CD4-positive, alpha-beta T cell treated with Interleukin-17A for 4 hours (primary cell): ENCODE data around the gene DOCK8.

Experiments
- DNase-seq: peaks from one replicate; pipeline ENCODE4 v3.0.0-alpha.2; 2020; ENCODE audit warnings: mixed read lengths

The DOCK8 gene

DNA sequence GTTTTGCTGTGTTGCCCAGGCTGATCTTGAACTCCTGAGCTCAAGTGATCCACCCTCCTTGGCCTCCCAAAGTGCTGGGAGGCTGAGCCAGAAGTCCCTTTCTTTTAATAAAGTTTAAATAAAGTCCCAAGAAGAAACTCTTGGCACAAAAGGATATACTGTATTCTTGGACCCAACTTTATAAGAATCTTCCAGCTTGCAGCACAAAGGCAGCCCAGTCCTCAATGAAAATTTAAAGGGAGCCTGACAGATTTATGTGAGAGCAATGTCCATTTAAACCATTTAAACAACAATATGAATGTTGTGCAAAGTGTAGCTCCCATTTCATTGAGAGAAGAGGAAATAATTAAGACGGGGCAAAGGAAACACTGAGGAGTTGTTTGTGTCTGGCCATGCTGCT is 217.0 kb downstream of the DOCK8 start:
- DNase-seq = no peak

DNA sequence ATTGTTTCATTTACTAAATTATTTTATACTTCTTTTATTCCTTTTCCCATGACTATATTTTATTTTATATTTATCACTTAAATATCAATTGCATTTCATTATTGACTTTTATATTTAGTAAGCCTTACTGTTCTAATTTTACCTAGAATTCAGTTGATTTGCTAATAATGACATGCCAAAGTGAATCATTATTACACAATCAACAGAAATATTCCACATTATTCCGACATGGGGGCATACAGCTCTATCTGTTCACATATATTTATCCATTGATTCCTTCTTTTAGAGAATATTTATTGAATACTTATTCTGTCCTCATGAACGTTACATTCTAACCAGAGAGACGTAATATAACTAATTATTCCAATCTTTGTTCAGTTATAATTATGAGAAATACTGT is 221.8 kb downstream of the DOCK8 start:
- no peak for DNase-seq

DNA sequence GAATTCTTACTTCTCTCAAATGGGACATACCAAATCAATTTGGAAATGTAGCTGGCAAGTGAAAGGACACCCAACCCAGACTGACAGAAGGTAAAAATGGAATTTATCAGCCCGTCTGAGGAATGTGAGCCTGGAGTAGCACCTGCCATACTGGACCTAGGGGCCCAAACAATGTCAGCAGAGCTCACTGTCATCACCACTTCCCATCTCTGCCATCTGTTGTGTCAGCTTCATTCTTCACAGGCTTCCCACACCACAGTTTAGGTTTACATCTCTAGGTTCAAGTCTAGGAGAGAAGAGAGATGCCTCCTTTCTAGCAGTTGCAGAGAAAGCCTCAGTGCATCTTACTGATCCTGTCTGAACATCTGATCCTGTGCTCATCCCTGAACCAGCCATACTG is 222.4 kb downstream of the DOCK8 start:
- no peak for DNase-seq

DNA sequence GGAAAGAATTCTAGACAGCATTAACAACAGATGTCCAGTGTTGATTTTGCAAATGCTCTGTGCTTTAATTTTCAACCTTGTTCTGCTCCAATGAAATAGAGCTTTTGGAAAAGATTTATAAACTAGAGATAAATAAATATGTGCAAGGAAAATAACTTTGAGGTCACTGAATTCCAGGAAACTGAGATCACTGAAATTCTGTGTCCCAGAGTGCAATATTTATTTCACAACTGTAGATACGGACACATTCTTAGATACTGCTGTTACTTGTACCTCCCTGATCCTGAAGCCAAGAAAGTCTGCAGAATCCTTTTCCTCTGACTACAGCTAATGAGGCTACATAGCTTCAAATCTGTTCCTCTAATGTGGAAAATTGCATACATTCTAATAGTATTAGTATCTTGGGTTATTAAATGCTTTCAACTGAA is 222.9 kb downstream of the DOCK8 start:
- no peak for DNase-seq

DNA sequence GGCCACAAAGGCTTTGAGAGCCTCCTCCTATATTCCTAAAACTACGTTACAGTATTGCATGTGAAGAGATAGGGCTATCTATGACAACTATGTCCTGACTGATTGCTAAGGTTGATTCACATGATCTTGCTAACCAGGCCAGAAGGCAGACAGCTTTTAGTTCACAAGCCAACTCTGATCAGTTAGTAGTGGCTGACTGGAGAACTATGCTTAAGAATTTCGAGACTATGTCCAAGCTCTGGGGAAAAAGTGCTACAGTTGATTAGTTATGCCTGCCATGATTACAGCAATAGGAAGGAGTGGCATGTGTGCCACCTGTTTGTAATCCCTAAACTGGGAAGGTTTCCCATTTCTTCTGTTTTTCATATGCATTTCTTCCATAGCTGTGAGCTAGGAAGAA is 223.4 kb downstream of the DOCK8 start:
- no peak for DNase-seq

DNA sequence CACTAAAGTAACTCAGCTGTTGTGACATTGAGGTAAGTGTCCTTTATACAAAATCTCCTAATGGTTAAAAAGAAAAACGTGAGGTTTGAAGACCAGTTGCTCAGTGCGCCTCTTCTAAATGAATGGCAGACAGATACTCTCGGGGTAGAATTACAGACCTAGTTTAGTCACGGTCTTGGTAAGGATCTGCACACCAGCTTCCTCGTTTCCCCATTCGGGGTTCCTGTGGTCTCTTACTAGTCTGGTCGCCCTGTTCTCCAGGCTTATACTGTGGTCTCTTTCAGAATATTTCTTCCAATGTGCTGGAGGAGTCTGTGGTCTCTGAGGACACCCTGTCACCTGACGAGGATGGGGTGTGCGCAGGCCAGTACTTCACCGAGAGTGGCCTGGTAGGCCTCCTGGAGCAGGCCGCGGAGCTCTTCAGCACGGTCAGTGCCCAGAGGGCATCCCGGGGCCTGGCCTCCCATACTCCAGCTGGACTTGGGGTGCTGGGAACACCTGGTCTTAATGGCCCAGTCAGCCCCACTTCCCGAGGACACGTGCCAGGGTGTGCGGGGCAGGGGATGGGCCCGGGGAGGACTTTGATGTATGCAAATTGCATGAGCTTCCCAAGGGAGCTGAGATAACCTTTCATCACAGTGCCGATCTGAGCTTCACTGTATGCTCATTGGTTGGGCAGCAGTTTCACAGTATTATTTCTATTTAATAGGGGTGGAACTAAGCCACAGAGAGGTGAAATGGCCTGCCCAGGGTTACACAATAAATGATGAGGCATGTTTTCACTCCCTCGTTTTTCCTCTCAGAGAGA is 224.5 kb downstream of the DOCK8 start:
- DNase-seq = no peak

DNA sequence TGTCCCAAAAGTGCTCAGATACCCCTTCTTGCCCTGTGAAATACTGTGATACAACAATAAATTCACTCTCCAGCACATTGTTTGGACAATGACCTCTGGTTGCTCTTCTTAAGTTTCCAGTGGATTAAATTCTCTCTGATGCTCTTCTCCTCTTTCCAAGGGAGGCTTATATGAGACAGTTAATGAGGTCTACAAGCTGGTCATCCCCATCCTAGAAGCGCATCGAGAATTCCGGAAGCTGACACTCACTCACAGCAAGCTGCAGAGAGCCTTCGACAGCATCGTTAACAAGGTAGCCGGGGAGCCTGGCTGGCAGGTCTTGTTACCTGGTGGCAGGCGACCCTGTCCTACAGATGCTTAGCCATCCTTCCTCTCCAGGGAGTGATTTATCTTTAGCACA is 226.5 kb downstream of the DOCK8 start:
- no peak for DNase-seq

DNA sequence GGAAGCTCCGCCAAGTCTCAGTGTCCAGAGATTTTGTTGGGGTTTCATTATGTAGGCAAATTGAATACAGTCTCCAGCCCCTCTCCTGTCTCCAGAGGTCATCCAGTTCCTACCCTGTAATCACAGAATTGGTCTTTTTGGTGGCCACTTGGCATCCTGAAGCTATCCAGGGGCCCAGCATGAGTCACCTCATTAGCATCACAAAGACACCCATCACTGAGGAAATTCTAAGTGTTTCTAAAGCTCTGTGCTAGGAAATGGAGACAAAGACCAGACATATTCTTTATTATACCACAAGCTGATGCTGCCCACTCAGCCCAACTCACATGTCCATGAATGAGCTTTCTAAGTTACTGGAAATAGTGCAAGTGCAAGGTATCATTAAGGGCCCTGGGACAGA is 229.9 kb downstream of the DOCK8 start:
- DNase-seq = no peak

DNA sequence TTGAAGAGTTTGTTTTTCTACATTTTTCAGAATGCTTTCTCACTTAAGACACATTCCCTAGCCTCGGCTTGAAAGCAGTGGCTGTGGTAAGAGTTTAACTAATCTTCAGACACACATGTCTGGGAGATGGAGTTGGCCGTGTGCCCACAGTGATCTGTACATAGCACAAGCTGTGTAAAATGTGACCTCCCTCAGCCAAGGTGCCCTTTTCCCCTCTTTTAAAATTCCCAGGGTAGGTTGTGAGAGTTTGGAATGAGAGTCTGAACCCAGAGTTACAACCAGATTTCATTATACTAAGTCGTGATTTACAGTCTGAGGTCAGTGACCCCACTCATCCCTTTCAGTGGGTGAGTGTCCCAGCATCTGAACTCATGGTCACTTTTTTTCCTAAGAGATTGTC is 230.4 kb downstream of the DOCK8 start:
- DNase-seq = no peak

DNA sequence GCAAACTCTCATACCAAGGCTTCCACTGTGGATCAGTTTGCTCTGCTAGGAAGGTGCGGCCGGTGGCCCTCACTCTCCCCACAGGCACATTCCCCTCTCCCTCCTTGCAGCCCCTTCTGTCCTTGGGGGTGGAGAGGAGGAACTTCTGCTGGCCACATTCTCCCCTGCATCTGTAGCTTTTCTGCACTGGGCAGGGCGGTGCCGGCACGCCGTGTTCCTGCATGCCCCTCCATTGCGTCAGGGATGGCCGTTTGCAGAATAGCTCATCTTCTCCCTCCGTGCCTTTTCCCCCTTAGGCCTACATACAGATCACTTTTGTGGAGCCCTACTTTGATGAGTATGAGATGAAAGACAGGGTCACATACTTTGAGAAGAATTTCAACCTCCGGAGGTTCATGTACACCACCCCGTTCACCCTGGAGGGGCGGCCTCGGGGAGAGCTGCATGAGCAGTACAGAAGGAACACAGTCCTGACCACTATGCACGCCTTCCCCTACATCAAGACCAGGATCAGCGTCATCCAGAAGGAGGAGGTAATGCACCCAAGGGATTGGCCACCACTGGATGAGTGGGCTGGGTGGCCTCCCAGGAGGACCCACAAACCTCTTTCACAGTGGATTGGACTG is 231.5 kb downstream of the DOCK8 start:
- DNase-seq = no peak

DNA sequence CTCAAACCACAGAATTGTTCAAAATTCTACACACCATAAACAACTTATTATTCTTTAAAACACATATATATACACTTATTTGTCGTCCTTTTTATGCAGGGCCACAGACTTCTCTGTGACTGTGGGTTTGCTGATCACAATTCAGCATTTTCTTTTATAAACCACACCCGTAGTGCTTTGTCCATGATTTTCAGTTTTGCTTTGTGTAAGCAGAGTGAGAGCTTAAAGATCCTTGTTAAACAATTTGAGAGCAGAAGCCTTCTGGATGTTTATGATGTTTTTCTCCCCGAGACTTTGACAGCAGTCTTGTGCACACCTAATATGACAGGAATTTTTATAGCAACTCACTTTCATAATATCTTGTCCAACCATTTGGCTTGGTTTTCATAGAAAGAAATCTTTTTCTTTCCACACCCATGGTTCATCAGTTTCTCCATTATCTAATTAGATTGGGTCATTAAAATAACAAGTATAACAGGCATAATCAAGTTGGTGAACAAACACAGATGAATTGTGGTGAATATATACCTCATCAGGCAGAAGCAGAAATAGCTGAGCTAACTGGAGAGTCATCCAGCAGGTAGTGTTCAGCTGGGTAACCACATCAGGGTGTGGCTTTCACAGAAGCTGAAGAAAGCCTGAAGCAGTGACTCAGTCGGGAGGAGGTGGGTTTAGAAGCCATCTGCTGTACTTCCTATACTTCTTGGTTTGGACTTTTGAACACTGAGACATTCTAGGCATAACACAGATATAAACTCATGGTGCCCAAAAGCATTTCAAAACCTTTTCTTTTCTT is 232.8 kb downstream of the DOCK8 start:
- peak; percentile 73 for DNase-seq

DNA sequence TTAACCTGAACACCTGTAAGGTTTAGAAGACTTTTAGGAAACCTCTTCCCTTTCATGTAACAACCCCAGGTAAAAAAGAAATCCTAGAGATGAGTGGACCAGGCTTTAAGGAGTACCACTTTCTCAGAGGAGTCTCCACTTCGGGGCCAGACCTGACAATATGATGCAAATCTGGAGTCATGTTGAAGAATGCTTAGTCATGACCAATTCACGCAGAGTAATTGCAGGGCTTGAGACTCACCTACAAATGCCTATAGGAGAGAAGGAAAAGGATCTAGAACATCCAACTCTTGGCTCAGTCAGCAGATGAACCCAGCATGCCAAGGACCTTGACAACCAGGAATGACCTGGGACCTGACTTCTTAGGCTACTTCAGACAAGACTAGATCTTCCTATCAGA is 235.4 kb downstream of the DOCK8 start:
- DNase-seq = no peak

DNA sequence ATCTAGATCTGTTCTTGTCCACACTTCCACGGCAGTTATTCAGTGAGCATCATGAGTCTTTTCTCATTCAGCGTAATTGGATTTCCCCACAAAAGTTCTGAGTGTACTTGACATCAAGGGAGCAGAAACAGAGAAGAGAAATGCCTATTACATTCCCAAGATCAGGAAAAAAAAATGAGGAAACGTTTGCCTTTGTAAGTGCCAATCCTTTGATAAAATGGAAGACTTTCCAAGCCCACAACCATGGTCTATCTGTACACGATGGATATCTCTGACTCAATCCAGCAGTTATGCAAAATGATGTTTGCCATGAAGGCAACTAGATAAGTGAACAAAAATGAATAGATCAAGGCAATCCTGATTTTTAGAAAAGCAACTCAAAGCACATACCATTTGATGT is 235.9 kb downstream of the DOCK8 start:
- DNase-seq = no peak

DNA sequence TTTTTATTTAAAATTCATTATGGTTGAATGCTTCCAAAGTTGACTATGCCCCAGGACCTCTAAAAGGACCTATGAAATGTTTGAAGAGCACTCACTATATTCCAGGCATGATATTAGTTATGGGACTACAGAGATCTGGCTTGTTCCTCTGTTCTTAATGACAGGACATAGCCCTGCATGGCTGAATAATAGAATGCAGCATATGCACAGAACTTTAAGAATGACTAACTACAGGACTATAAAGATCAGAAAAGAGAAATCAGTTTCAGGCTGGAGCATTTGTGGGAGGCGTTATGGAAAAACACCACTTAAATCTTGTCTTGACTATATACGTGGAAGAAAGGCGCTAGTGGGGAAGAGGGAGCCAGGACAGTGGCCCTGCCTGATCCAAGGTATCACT is 239.2 kb downstream of the DOCK8 start:
- DNase-seq = no peak

DNA sequence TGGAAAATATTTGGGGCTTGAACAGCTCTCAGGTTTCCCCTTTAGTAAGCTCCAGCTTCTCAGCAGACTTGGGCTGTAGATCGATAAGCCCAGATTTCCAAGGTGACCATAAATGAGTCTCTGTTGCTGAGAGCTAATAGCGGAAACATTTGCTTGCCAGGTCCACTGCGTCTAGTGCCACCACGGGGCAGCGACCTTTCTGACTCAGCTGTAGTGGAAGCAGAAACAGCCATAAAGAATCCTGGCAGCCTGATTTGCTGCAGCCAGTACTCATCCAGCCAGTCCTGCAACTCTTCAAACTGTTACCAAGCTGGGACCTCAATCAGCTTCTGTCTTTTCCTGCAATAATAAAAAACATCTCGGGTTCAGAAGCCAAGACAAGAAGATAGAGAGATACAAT is 241.7 kb downstream of the DOCK8 start:
- DNase-seq = no peak

DNA sequence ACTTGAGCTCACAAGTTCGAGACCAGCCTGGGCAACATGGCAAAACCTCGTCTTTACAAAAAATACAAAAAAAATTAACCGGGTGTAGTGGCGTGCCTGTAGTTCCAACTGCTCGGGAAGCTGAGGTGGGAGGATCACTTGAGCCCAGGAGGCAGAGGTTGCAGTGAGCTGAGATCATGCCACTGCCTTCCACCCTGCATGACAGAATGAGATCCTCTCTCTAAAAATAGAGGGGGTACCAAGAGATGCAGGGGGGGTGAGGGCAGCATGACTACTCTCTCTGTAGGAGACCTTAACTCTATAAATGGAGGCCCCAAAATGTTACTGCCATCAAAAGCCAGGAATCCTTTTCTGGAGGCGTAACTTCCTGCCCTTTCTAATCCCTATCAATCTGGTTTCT is 243.9 kb downstream of the DOCK8 start:
- DNase-seq = no peak

DNA sequence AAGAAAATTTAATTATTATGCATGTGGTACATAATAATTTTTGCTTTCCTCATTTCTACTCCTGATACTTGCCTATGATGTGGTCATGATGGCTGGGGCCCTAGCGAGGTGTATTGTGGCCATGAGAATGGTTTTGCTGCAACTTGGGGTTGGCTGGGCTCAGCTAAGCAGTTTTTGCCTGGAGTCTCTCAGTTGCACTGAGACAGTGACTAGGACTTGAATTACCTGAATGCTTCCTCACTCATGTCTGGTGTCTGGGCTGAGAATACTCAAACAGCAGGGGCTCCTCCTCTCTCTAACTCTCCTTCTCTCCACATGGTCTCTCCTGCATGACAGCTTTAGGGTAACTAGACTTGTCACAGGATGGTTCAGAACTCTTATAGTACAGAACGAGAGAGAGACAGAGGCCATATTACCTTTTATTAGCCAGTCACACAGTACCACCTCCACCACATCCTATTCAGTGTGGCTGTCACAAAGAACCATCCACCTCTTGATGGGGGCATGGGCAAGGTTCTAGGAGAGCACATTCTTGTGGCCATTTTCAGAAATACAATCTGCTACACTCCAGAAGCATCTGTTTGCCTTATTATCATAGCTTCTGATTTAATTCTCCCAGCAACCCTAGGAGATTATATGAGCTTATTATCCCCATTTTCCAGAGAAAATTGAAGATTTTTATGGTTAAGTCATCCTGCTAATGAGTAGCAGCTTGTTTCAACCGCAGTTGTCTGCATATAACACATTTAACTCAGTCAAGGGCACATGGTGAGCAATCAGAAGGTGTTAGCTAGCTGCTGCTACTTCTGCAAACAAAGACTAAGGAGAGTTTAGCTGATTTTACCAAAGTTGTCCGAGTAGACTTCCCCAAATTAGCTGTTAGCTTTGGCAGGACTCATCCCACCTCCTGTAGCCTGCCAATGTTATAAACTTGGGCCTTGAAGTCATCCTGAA is 245.1 kb downstream of the DOCK8 start:
- DNase-seq = no peak

DNA sequence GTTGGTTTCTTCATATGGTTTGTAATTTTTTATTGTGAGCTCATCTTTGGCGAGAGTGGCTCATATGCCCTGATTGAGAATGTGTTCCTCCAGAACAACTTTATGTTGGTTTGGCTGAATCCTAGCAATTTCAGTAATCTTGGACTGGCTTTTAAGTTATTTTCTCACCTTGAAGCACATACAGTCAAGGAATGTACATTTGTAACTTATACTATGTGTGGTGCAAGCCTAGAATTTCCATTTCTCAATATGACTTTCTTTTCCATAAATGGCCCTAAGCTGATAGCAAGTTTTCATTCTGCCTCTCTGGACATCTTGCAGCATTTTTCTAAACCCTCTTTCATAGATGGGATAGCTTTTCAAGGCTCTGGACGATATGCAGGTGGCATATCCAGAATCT is 247.5 kb downstream of the DOCK8 start:
- no peak for DNase-seq

DNA sequence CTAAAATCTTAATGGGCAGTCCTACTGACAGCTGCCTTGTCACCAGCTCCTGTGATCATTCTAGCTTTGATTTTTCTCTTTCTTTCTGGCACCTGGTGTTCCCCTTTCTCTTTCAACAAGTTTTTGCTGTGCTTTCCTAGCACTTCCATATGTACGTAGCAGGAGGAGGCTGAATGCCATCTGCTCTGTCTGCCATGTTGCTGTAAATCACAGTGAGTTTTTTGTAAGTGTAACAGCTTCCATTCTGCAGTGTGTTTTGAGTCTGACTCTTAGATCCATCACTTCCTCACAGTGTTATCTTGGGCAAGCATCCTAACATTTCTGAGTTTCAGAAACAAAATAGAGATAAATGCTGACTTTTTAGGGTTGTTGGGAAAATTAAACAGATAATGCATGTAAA is 247.9 kb downstream of the DOCK8 start:
- DNase-seq = no peak

DNA sequence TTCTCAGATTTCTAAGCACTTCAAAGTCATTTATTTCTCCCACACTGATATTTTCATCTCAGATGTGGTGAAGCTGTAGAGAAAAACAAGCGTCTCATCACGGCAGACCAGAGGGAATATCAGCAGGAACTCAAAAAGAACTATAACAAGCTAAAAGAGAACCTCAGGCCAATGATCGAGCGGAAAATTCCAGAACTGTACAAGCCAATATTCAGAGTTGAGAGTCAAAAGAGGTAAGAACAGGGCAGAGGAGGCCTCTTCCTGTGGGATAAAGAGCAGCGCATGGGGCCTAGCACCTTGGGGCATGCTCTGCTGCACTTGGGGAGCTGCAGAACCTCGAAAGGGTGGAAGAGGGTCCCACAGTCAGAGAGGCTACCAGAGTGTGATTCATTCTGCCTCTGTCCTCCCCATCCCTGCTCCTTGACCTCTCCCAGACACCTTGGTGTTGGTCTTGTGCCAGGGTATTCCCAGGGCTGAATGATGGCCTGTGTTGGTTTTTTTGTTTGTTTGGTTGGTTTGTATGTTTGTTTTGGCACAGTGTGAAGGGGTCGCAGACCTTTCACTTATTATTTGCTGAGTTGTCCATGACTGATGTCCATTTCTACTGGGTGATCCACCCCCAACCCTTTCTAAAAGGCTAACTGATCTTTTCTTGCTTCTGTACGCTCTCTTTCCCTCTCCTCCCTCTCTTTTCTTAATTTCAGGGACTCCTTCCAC is 248.9 kb downstream of the DOCK8 start:
- DNase-seq = no peak

DNA sequence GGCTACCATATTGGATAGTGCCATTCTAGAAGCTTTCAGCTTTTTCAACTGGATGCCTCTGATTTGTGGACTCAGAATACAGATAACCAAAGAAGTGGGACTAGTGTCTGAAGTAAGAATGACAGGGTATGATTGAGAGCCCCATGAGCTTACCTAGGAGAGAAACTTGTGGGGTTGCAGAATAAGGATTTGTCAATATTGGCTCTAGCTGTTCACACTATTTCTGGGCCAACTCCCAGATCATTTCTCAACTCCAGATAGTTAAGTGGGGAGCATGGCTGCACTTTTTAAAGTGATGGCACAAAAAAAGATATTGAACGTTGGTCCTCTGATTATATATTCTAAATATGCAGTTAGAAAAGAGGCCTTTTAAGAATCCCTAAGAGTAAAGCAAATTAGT is 252.1 kb downstream of the DOCK8 start:
- DNase-seq = no peak
